Measurements from ENCODE around the gene CCSER1.

DNA sequence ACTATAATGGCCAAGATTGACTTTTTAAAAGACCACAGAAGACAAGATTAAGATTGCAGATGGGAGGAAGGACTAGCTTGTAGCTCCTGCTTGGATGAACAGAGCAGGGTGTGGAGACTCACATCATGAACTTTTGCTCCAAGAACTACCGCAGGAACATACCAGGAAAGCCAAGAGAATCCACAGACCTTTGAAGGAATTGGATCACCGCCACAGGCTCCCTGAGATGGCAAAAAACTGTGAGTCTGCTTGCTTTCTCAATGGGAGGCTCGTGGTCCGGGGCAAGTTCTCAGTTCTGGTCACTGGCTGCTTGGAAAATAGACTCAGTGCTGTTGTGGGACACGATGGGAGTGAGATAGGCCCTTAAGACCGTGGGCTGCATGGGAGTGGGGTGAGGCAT is 276.6 kb downstream of the CCSER1 start:
- TF ChIP-seq EZH2phosphoT487 (IDR thresholded peaks at IDR 0.05; ENCODE audit: insufficient read depth, low read depth) (no peak), EZH2 (IDR thresholded peaks at IDR 0.05; ENCODE audit: insufficient read depth, poor library complexity, severe bottlenecking) (no peak)

All from GM23248 (cell line).